NT2/D1 (cell line): ENCODE measurements around the gene KIF4A.

Experiments used
- DNase-seq: peaks from one replicate; pipeline ENCODE4 v3.0.0-alpha.2; 2011; ENCODE audit warnings: low read depth, low spot score
- H3K27me3 ChIP-seq: 2 replicates; pipeline ENCODE4 v1.6.0; 2011; ENCODE audit warnings: mild to moderate bottlenecking; ENCODE audit not compliant: insufficient read length, insufficient read depth
- H3K36me3 ChIP-seq: 2 replicates; pipeline ENCODE4 v1.6.1; 2011; ENCODE audit warnings: mild to moderate bottlenecking, low read length, mixed read lengths; ENCODE audit not compliant: insufficient read depth, insufficient read length
- H3K4me1 ChIP-seq: 2 replicates; pipeline ENCODE4 v1.5.1; 2011; ENCODE audit not compliant: insufficient read depth, insufficient read length
- H3K4me3 ChIP-seq: 2 replicates; pipeline ENCODE4 v1.5.1; 2011; ENCODE audit warnings: low read depth; ENCODE audit not compliant: insufficient read length
- H3K9ac ChIP-seq: 2 replicates; pipeline ENCODE4 v1.6.0; 2011; ENCODE audit warnings: low read depth; ENCODE audit not compliant: insufficient read length
- H3K9me3 ChIP-seq: 2 replicates; pipeline ENCODE4 v1.5.1; 2011; ENCODE audit warnings: mild to moderate bottlenecking, low read length; ENCODE audit not compliant: insufficient read depth
- SUZ12 ChIP-seq: IDR thresholded peaks from 2 replicates; pipeline ENCODE4 v1.6.1; 2011; ENCODE audit not compliant: insufficient read length, insufficient read depth; ENCODE audit errors: extremely low read depth
- YY1 ChIP-seq: IDR thresholded peaks from 2 replicates; pipeline ENCODE4 v1.6.1; 2011; ENCODE audit not compliant: insufficient read length, insufficient read depth
- ZNF274 ChIP-seq: IDR thresholded peaks from 2 replicates; pipeline ENCODE4 v1.6.1; 2011; ENCODE audit warnings: mild to moderate bottlenecking, low read depth, low read length

The KIF4A gene

GRCh38 chrX:70453024-70453618 lies 163.2 kb downstream of the KIF4A start:
- H3K9ac ChIP-seq = peak overlapping the region; percentile 80
- H3K36me3 ChIP-seq = peaks cover 8% of the 10 kb centered on the region
- peak overlapping the region; percentile 59 for H3K4me3 ChIP-seq
- no peak for TF ChIP-seq SUZ12
- no peak for TF ChIP-seq YY1
- no peak for TF ChIP-seq ZNF274
- peaks cover 8% of the 10 kb centered on the region for H3K27me3 ChIP-seq
- H3K9me3 ChIP-seq = no peaks in the 10 kb centered on the region
- no peak for DNase-seq
- peaks cover 8% of the 10 kb centered on the region for H3K4me1 ChIP-seq

- Histone ChIP-seq H3K4me3 (peak overlapping the region; percentile 87), H3K9ac (peak overlapping the region; percentile 97), H3K4me1 (peaks cover 8% of the 10 kb centered on the region), H3K9me3 (no peaks in the 10 kb centered on the region), H3K27me3 (peaks cover 8% of the 10 kb centered on the region), H3K36me3 (peaks cover 8% of the 10 kb centered on the region)
- DNase-seq = peak; percentile 90
- TF ChIP-seq SUZ12 = no peak
Observed at GRCh38 chrX:70454441-70455365, 164.8 kb downstream of the KIF4A start.

- Histone ChIP-seq H3K27me3 (peaks cover 8% of the 10 kb centered on the region), H3K9me3 (no peaks in the 10 kb centered on the region), H3K9ac (peak overlapping the region; percentile 97), H3K4me1 (peaks cover 8% of the 10 kb centered on the region), H3K4me3 (peak overlapping the region; percentile 87), H3K36me3 (peaks cover 11% of the 10 kb centered on the region)
- DNase-seq = no peak
- TF ChIP-seq SUZ12 (no peak), ZNF274 (no peak), YY1 (no peak)
Observed at GRCh38 chrX:70455366-70456202, 165.7 kb downstream of the KIF4A start.

GRCh38 chrX:70456256-70456655 lies 166.4 kb downstream of the KIF4A start:
- Histone ChIP-seq H3K27me3 (peaks cover 8% of the 10 kb centered on the region), H3K4me3 (peak overlapping the region; percentile 87), H3K9me3 (no peaks in the 10 kb centered on the region), H3K36me3 (peaks cover 13% of the 10 kb centered on the region), H3K4me1 (peaks cover 8% of the 10 kb centered on the region), H3K9ac (peak overlapping the region; percentile 97)
- no peak for DNase-seq
- no peak for TF ChIP-seq SUZ12
- TF ChIP-seq ZNF274 = no peak
- no peak for TF ChIP-seq YY1

- Histone ChIP-seq H3K4me1 (no peaks in the 10 kb centered on the region), H3K9ac (no peak overlapping the region), H3K9me3 (no peaks in the 10 kb centered on the region; the same call in 1 of the 2 replicates), H3K4me3 (no peak overlapping the region), H3K27me3 (no peaks in the 10 kb centered on the region), H3K36me3 (peaks cover 19% of the 10 kb centered on the region)
- no peak for DNase-seq
- TF ChIP-seq ZNF274 (no peak), YY1 (no peak), SUZ12 (no peak)
Observed at GRCh38 chrX:70461026-70461425, 171.1 kb downstream of the KIF4A start.

GRCh38 chrX:70464051-70464450 lies 174.1 kb downstream of the KIF4A start:
- no peak for DNase-seq
- no peaks in the 10 kb centered on the region for H3K27me3 ChIP-seq
- peaks cover 11% of the 10 kb centered on the region for H3K36me3 ChIP-seq
- H3K4me1 ChIP-seq = no peaks in the 10 kb centered on the region
- no peaks in the 10 kb centered on the region; the same call in 1 of the 2 replicates for H3K9me3 ChIP-seq
- TF ChIP-seq SUZ12 = no peak
- H3K9ac ChIP-seq = no peak overlapping the region
- H3K4me3 ChIP-seq = no peak overlapping the region

- DNase-seq = no peak
- no peak overlapping the region for H3K9ac ChIP-seq
- no peaks in the 10 kb centered on the region for H3K4me1 ChIP-seq
- H3K4me3 ChIP-seq = no peak overlapping the region
- TF ChIP-seq ZNF274 (no peak), YY1 (no peak), SUZ12 (no peak)
- no peaks in the 10 kb centered on the region for H3K27me3 ChIP-seq
- H3K36me3 ChIP-seq = peaks cover 8% of the 10 kb centered on the region
- H3K9me3 ChIP-seq = no peaks in the 10 kb centered on the region; the same call in 1 of the 2 replicates
Observed at GRCh38 chrX:70466968-70467367, 177.1 kb downstream of the KIF4A start.
